Osteoblast (primary cell): ENCODE measurements around the gene WNT7B. TPM values are rescaled to one million over a fixed set of nuclear protein-coding genes. Genes with fewer than 3 reads are reported as not detected.
A peak's percentile ranks its signal among the peaks of the same experiment; 100 is the strongest.

Experiments
- DNase-seq: peaks from one replicate; pipeline ENCODE4 v3.0.0; 2011; ENCODE audit warnings: low spot score, mixed read lengths; ENCODE audit not compliant: insufficient read length; ENCODE audit errors: missing footprints
- H2AFZ ChIP-seq: 2 replicates; pipeline ENCODE4 v1.6.0; 2011; ENCODE audit warnings: mild to moderate bottlenecking, low read length
- H3K27ac ChIP-seq: 2 replicates; pipeline ENCODE4 v1.5.1; 2011; ENCODE audit warnings: mild to moderate bottlenecking, low read depth, low read length, moderate library complexity
- H3K27me3 ChIP-seq: 2 replicates; pipeline ENCODE4 v1.6.0; 2012; ENCODE audit warnings: mild to moderate bottlenecking, control low read depth, inconsistent platforms, low read length, moderate library complexity; ENCODE audit not compliant: insufficient read depth
- H3K36me3 ChIP-seq: 2 replicates; pipeline ENCODE4 v1.5.1; 2011; ENCODE audit warnings: mild to moderate bottlenecking, low read length, control low read depth, moderate library complexity; ENCODE audit not compliant: insufficient read depth
- H3K4me1 ChIP-seq: 2 replicates; pipeline ENCODE4 v1.5.1; 2011; ENCODE audit warnings: mild to moderate bottlenecking, low read length, control low read depth, moderate library complexity; ENCODE audit not compliant: insufficient read depth
- H3K4me2 ChIP-seq: 2 replicates; pipeline ENCODE4 v1.6.0; 2011; ENCODE audit warnings: mild to moderate bottlenecking, low read length; ENCODE audit not compliant: insufficient read depth
- H3K4me3 ChIP-seq: fragments of 200-600 bp; sonication (generic); 3 replicates; pipeline ENCODE4 v1.5.1; 2012; ENCODE audit warnings: mild to moderate bottlenecking, low read length, inconsistent platforms; ENCODE audit not compliant: insufficient read depth
- H3K79me2 ChIP-seq: 2 replicates; pipeline ENCODE4 v1.6.0; 2012; ENCODE audit warnings: mild to moderate bottlenecking, low read length, control low read depth, inconsistent platforms; ENCODE audit not compliant: insufficient read depth
- H3K9me3 ChIP-seq: 2 replicates; pipeline ENCODE4 v1.5.1; 2011; ENCODE audit warnings: low read depth, low read length, control low read depth
- H4K20me1 ChIP-seq: 2 replicates; pipeline ENCODE4 v1.6.0; 2012; ENCODE audit warnings: mild to moderate bottlenecking, low read length, control low read depth; ENCODE audit not compliant: insufficient read depth
- total RNA-seq: library from RNA; depleted of rRNA; stranded (reverse); fragments of >200 nt; gene quantifications from 2 replicates; pipeline ENCODE4 v1.2.3, GENCODE V29; 2012
- TF ChIP-seq, protein P1 (sequence below): IDR thresholded peaks from 2 replicates; pipeline ENCODE4 v1.5.1; 2011; ENCODE audit warnings: mild to moderate bottlenecking, low read depth, low read length, moderate library complexity; ENCODE audit errors: extremely low read depth

Gene WNT7B
- total RNA-seq, 1 donor: not detected

GRCh38 chr22:45952151-45952550, 24.8 kb downstream of the WNT7B start:
- no peak overlapping the region for H3K4me2 ChIP-seq
- no peaks in the 10 kb centered on the region for H3K36me3 ChIP-seq
- H2AFZ ChIP-seq: no peak overlapping the region
- H3K4me1 ChIP-seq: no peaks in the 10 kb centered on the region
- TF ChIP-seq, protein P1, sequence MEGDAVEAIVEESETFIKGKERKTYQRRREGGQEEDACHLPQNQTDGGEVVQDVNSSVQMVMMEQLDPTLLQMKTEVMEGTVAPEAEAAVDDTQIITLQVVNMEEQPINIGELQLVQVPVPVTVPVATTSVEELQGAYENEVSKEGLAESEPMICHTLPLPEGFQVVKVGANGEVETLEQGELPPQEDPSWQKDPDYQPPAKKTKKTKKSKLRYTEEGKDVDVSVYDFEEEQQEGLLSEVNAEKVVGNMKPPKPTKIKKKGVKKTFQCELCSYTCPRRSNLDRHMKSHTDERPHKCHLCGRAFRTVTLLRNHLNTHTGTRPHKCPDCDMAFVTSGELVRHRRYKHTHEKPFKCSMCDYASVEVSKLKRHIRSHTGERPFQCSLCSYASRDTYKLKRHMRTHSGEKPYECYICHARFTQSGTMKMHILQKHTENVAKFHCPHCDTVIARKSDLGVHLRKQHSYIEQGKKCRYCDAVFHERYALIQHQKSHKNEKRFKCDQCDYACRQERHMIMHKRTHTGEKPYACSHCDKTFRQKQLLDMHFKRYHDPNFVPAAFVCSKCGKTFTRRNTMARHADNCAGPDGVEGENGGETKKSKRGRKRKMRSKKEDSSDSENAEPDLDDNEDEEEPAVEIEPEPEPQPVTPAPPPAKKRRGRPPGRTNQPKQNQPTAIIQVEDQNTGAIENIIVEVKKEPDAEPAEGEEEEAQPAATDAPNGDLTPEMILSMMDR: no peak
- no peaks in the 10 kb centered on the region for H3K9me3 ChIP-seq
- no peaks in the 10 kb centered on the region for H4K20me1 ChIP-seq
- no peaks in the 10 kb centered on the region for H3K79me2 ChIP-seq
- H3K27me3 ChIP-seq: peaks cover 10% of the 10 kb centered on the region
- H3K4me3 ChIP-seq: no peak overlapping the region
- no peak for DNase-seq
- H3K27ac ChIP-seq: no peak overlapping the region

GRCh38 chr22:45949891-45950290, 27.1 kb downstream of the WNT7B start:
- Histone ChIP-seq H3K4me3 (no peak overlapping the region), H3K4me2 (no peak overlapping the region), H3K36me3 (no peaks in the 10 kb centered on the region), H2AFZ (no peak overlapping the region), H3K9me3 (no peaks in the 10 kb centered on the region), H4K20me1 (no peaks in the 10 kb centered on the region), H3K4me1 (no peaks in the 10 kb centered on the region), H3K27me3 (peaks cover 10% of the 10 kb centered on the region), H3K79me2 (no peaks in the 10 kb centered on the region), H3K27ac (no peak overlapping the region)
- TF ChIP-seq, protein P1: no peak
- DNase-seq: no peak

- Histone ChIP-seq H3K36me3 (no peaks in the 10 kb centered on the region), H2AFZ (no peak overlapping the region), H3K27me3 (peaks cover 7% of the 10 kb centered on the region), H3K4me3 (no peak overlapping the region), H3K79me2 (no peaks in the 10 kb centered on the region), H3K27ac (no peak overlapping the region), H3K4me1 (no peaks in the 10 kb centered on the region), H3K4me2 (no peak overlapping the region), H4K20me1 (no peaks in the 10 kb centered on the region), H3K9me3 (no peaks in the 10 kb centered on the region)
- TF ChIP-seq, protein P1: no peak
- peak; percentile 91 for DNase-seq
Observed at GRCh38 chr22:45949258-45949870, 27.6 kb downstream of the WNT7B start.

GRCh38 chr22:45948081-45948648, 28.8 kb downstream of the WNT7B start:
- Histone ChIP-seq H3K27ac (no peak overlapping the region), H4K20me1 (no peaks in the 10 kb centered on the region), H3K27me3 (no peaks in the 10 kb centered on the region), H3K36me3 (no peaks in the 10 kb centered on the region), H3K4me2 (no peak overlapping the region), H3K4me3 (no peak overlapping the region), H3K4me1 (no peaks in the 10 kb centered on the region), H2AFZ (no peak overlapping the region), H3K9me3 (no peaks in the 10 kb centered on the region), H3K79me2 (no peaks in the 10 kb centered on the region)
- TF ChIP-seq, protein P1: no peak
- DNase-seq: no peak
